ENCODE data around the gene SLC2A6.

GRCh38 chr9:133493428-133493827 is 14.5 kb upstream of the SLC2A6 start:
- TF ChIP-seq SIN3A (IDR thresholded peaks at IDR 0.05; ENCODE audit: low read depth, low read length) (no peak), TAF1 (IDR thresholded peaks at IDR 0.05; ENCODE audit: borderline replicate concordance, low read depth, low read length) (no peak)
